HG03442 (cell line): Measurements from ENCODE around the gene CENPN.

Experiments
- ATAC-seq: cut with Tn5 transposase; IDR thresholded peaks from one replicate; pipeline ENCODE4 v1.9.1; 2021; ENCODE audit warnings: mild to moderate bottlenecking, moderate library complexity; ENCODE audit not compliant: unreplicated experiment

Gene CENPN

GRCh38 chr16:81077076-81077940 is 70.3 kb downstream of the CENPN start, which contains the start of gene C16orf46:
TSS of gene C16orf46 (minus strand) at chr16:81077238. CDS start at chr16:81063955, 13,283 bp downstream.
- ATAC-seq, result peak; percentile 97

GRCh38 chr16:81080233-81080632 is 73.2 kb downstream of the CENPN start:
- no peak for ATAC-seq

- ATAC-seq, result no peak
Measured at GRCh38 chr16:81081014-81081413, 74.0 kb downstream of the CENPN start.
